NCI-H226 (cell line): ENCODE results near the gene AGTRAP.

Experiments
- DNase-seq: peaks from one replicate; pipeline ENCODE4 v3.0.0-alpha.2; 2015

AGTRAP gene, protein sequence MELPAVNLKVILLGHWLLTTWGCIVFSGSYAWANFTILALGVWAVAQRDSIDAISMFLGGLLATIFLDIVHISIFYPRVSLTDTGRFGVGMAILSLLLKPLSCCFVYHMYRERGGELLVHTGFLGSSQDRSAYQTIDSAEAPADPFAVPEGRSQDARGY

GRCh38 chr1:11735854-11736745, at the start of gene AGTRAP:
TSS of gene AGTRAP (plus strand) at chr1:11736136. CDS start at chr1:11736209, 73 bp downstream.
- DNase-seq, result peak; percentile 90

DNA sequence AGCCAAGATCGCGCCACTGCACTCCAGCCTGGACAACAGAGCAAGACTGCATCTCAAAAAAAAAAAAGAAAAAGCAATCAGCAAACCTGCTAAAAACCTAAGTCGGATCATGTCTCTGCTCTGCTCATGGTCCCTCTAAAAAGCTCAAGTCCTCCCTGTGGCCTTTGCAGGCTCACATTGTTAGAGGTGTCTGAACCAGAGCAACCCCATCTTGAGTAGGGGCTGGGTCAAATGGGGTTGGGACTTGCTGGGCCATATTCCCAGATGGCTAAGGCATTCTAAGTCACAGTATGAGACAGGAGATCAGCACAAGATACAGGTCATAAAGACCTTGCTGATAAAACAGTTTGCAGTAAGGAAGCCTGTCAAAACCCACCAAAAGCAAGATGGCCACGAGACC, 47.4 kb upstream of the AGTRAP start:
- no peak for DNase-seq

GRCh38 chr1:11690397-11691301, 45.3 kb upstream of the AGTRAP start:
- no peak for DNase-seq

DNA sequence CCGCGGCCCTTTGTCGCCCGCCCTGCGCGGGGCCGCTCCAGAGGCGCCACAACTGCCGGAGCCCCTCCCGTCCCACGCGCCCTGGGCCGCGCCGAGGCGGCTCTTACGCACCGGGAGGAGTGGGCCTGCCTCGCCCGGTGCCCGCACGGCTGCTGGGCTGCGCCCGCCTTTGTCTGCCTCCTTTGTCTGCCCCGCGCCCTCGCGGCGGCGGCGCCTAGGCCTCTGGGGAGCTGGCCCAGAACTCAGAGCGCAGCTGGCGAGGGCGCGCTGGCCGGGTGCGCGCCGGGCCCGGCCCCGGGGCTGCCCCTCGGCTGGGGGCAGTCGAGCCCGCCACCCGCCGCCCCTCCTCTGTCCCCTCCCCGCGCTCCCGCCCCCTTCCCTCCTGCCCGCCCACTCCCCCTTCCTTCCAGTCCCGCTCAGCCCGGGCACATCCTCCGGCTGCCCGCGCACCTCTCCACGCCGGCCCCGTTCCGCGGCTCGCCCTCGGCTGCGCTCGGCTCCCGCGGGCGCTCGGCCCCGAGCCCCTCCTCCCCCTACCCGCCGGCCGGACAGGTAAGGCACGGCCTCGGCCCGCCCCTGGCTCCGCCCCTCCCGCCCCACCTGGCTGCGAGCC, 44.5 kb upstream of the AGTRAP start, which contains the start of gene DRAXIN:
Gene DRAXIN, plus strand, starts transcription at position 409 of the 613 bp plus-strand sequence. CDS start 14,549 bp downstream, outside the sequence.
- DNase-seq, result no peak

DNA sequence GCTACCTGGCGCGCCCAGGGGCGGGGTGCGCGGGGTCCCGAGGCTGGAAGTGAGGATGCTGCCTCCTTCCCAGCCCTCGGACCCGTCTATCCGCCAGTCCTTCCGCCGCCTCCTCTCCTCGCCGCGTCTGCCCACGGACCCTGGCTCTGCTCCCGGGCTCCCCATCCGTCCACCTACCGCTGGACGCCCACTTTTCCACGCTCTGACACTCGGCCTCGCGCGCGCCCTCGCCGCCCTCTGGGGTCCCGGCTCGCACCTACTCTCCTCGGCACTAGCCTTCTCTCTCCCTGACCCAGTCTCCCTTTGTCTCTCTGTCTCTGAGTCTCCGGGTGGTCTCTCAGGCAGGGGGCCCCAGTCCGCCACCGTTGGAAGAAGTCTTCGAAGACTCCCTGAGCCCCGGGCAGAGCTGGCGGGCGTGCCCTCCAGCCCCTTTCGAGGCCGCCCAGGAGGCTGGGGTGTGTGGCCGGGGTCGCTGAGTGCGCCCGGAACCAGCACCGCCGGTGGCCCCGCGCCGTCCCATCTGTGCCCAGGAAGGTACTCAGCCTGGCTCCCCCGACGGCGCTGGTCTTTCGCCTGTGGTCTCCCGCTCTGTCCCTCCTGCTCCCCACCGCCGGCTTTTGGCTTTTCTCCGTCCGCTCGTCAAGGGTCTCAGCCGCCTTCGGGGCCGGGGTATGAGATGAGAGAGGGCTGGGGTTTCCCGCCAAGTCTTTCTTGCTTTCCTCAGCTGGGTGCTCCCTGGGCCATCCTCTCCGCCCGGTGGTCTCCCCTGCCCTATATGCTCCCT, 43.8 kb upstream of the AGTRAP start:
- no peak for DNase-seq

GRCh38 chr1:11693024-11693590, 42.8 kb upstream of the AGTRAP start:
- peak; percentile 57 for DNase-seq

DNA sequence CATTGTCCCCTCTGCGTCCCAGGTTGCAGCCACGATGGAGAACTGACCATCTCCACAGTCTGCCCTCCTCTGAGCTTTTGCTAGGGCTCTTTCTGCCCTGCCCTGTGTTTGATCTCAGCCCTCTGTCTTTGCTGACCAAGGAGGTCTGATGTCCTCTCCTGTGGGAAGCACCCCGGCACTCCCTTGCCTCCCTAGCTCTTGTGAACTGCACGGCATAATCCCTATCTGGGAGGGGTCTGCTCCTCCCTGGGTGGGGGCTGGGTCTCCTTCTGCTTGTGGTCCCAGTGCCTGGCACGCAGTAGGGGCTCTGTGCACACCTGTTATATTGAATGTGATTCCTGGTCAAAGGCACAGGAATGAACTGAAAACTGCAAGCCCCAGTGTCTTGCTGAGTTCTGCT, 42.0 kb upstream of the AGTRAP start:
- no peak for DNase-seq

GRCh38 chr1:11695861-11696260, 40.1 kb upstream of the AGTRAP start:
- DNase-seq, result no peak

DNA sequence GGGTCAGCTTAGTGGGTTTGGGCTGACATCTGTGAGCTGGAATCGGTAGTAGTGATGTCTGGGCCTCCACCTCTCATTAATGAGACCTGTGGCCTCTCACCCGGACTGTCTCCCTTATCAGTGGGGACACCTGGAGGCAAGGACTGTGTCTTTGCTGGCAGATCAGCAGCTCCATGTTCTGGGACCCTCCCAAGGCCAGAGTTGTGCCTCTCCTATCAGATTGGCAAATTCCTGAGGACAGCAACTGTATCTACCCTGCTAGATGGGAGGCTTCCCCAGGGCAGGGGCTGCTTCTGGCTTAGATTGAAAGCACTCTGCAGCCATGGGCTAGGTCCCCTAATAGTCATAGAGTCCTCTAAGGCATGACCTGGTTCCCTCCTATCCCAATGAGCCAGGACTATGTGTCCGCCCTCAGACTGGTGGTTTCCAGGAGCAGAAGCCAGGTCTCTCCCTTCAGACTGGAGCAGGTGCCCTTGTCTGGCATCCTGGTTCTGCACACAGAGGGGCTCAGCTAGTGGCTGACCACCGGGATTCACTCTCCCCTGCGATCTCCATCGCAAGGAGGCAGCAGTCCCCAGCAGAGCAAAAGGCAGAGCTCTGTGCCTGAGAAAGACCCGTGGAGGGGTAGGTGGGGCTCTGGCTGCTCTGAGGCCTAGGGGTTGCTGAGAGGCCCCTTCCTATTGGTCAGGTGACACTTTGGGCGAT, 38.6 kb upstream of the AGTRAP start:
- DNase-seq, result no peak

- DNase-seq, result no peak
These were observed 38.1 kb upstream of the AGTRAP start for GRCh38 chr1:11697893-11698210.

DNA sequence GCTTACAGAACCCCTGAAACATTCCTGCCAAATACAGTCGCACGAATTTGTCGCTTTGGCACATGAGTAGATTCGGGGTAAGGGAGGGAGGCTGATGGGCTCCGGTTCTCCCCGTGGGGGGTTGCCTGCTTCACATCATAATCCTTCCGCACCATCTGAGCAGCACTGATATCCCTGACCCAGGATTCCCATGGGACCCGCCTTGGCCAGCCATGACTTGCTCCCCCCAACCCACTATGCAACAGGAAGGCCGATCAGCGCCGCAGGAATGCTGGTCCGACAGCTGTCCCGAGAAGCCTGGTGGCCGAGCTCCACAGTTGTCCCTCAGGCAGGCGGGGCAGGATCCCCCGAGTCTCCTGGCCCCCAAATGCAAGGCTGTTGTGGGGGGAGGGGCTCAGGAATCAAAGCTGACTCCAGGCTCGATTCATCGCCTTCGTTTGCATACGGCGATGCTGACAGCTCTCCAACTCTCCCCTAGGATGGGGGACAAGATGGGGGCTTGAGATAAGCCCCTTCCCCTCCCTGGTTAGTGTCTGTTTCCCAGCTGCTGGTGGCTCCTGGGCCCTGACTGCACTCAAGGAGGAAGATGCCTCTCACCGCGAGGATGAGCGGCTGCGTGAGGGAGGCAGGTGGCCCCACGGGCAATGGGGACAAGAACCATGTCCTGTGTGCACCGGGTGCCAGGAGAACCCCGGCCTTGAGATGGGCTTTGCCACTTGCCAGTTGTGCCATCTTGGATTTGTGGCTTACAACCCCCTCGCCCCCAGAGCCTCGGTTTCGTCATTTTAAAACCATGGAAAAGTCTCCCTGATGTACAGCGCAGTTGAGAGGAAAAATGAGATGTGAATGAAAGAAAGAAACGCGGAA, 35.1 kb upstream of the AGTRAP start:
- DNase-seq, result no peak

DNA sequence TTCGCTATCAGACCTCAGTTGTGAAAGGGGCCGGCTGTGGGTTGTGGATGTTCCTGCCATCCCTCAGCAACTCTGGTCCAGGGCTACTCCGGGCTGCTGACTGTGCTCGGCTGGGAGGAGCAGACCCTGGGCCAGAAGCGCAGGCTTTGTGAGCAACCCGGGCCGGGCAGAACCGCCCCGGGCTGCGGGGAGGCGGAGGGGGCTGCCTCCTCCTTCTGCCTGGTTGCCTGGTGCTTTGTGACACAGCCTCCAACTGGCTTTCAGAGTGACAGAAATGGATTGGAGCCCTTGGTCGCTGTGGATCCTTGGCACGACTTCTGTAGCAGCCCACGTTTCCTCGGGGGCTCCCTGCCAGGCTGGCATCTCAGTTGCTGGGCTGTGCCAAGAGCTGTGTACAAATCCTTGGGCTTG, 34.4 kb upstream of the AGTRAP start:
- no peak for DNase-seq

GRCh38 chr1:11701981-11702803, 33.7 kb upstream of the AGTRAP start:
- DNase-seq, result no peak

DNA sequence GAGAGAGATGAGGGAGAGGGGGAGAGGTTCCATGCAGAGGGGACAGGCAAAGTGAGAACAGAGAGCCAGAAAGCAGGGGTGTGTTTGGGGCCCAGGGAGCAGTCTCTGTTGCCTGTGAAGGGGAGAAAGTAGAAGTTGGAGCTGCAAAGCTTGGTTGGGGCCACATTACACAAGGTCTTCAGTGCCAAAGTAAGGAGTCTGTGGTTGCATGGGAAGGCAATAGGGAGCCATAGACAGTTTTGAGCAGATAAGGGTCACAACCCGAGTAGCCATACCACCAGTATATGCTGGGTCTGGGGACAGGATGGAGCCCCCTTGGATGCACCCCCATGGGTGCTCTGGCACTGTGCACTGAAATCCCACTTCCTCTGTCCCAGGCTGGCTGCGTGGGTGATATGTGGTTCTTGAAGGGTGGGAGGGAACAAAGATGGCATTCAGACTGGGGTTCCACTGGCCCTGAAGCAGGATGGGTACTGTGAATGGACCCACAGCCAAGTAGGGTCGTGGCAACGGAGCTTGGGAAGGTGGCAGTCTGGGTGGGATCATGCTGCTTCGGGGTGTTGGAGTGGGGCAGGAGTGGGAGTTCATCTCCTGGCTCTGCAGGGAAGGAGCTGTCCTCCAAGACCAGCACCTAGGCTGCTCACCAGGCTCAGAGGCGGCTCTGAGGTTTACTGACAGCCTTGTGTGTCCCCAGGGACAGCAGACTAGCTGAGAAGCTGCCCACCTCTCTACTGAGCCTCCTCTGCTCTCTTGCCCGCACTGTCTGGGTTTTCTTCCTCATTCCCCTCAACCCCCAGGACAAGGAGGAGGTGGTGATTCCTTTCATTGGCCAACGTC, 32.4 kb upstream of the AGTRAP start:
- no peak for DNase-seq

DNA sequence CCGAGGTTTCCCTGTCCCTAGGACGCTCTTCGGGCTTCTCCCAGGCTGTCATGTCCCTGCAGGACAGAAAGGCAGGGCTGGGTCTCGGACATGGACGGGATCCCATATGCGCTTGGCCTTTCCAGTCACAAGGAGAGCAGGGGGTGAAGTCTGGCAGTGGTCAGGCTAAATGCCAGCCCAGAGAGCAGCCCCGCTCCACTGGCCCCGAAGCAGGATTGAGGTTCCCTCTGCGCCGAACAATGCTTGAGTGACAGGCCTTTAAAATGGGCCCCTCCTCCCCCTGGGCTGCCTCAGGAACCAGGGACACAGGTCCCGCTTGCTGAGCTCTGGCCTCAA, 31.8 kb upstream of the AGTRAP start:
- no peak for DNase-seq

GRCh38 chr1:11704691-11705475, 31.1 kb upstream of the AGTRAP start:
- DNase-seq, result no peak

DNA sequence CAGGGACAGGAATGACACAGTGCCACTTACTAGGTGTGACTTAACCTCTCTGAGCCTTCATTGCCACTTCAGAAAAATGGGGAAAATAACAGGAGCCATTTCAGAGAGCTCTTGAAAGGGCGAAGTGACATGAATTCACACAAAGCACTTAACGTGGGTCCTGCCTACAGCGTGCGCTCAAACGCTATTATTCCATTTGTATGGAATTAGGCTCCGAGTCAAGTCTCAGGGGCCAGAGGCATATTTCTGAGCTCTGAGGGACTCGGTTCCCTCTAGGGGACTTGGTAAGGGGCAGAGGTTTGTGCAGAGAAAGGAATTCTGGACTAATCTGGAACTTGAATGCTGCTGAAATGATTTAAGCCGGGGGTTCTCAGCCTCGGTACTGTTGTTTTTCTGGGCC, 30.3 kb upstream of the AGTRAP start:
- DNase-seq, result no peak

DNA sequence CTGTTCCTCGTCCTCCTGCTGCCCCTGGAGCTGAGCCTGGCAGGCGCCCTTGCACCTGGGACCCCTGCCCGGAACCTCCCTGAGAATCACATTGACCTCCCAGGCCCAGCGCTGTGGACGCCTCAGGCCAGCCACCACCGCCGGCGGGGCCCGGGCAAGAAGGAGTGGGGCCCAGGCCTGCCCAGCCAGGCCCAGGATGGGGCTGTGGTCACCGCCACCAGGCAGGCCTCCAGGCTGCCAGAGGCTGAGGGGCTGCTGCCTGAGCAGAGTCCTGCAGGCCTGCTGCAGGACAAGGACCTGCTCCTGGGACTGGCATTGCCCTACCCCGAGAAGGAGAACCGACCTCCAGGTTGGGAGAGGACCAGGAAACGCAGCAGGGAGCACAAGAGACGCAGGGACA, 29.6 kb upstream of the AGTRAP start:
- DNase-seq, result no peak
